Body of pancreas (tissue), 4 donors: Measurements from ENCODE around the gene DIAPH3.

Source experiments
- CTCF ChIP-seq, 7 experiments: fragments of 450-650 bp in 4 of 7; fragments of 200-600 bp in 3 of 7; sonication (generic) in 3 of 7; IDR thresholded peaks; one replicate each; pipeline ENCODE4 v1.5.1; 2016 to 2019; ENCODE audit warnings: antibody characterized with exemption in 7 of 7
- POLR2A ChIP-seq, 3 donors: fragments of 450-650 bp; IDR thresholded peaks; one replicate each; pipeline ENCODE4 v1.6.1; 2016; ENCODE audit warnings: antibody characterized with exemption in 3 of 3, mild to moderate bottlenecking in 2 of 3

GRCh38 chr13:59673286-59673685 lies 490.4 kb downstream of the DIAPH3 start:
- TF ChIP-seq CTCF (IDR thresholded peaks at IDR 0.05) (no peak), POLR2A (IDR thresholded peaks at IDR 0.05) (no peak)
